ENCODE data around the gene EPO.
A peak's percentile ranks its signal among the peaks of the same experiment; 100 is the strongest.
"Not testable (repeated sequence)": the region's sequence is repeated elsewhere in the genome, so short reads cannot be mapped to it uniquely, and the experiment has no call there.

EPO gene

DNA sequence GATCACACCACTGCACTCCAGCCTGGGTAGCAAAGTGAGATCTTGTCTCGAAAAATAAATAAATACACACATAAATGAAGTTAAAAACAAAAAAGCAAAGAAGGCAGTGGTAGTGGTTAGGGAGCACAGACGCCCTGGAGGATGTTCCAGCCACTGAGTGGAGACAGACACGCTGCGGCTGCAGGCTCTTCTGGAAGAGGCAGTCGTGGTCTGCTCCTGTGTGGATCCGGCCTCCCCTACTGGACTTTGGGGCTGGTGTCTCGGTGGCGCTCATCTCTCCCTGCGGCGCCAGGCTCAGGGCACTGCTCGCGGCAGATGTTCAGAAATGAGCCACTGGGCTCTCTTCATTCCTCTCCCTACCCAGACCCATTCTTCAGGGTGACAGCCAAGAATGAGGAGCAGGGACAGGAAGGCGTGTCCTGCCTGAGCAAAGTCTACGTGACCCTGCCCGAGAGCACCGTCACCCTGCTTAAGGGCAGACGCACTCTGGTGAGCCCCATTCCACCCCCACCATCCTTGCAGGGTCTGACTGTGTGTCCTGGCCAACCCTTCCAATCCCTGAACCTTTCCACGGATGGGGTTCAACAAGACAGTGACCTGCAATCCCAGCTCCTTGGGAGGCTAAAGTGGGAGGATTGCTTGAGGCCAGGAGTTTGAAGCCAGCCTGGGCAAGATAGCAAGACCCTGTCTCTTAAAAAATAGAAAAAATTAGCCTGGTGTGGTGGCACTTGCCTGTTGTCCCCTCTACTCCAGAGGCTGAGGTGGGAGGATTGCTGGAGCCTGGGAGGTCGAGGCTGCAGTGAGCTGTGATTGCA, 39.3 kb downstream of the EPO start:
- DNase-seq (no peak), ATAC-seq (replicated peaks) (no peak)
- no peak overlapping the region for H3K27ac Mint-ChIP-seq
- no peak overlapping the region for H3K4me3 Mint-ChIP-seq
- H3K36me3 Mint-ChIP-seq (ENCODE audit: insufficient read depth), result peaks cover 4% of the 10 kb centered on the region
- peaks cover 0 to 37% of the 10 kb centered on the region in 2 donors for H3K27me3 Mint-ChIP-seq
- H3K4me1 Mint-ChIP-seq (ENCODE audit: low read depth in 2 of 2), result no peaks in the 10 kb centered on the region
- no peaks in the 10 kb centered on the region for H3K9me3 Mint-ChIP-seq

DNA sequence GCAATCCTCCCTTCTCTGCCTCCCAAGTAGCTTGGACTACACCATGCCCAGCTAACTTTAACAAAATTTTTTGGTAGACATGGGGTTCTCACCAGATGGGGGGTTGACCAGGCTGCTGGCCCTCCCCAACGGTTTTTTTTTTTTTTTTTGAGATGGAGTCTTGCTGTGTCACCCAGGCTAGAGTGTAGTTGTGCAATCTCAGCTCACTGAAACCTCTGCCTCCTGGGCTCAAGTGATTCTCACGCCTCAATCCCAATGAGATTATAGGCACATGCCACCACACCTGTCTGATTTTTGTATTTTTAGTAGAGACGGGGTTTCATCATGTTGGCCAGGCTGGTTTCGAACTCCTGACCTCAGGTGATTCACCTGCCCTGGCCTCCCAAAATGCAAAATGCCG, 42.6 kb downstream of the EPO start:
- H3K27me3 Mint-ChIP-seq, result peaks cover 17 to 56% of the 10 kb centered on the region in 2 donors
- H3K36me3 Mint-ChIP-seq (ENCODE audit: insufficient read depth), result not testable (repeated sequence)

DNA sequence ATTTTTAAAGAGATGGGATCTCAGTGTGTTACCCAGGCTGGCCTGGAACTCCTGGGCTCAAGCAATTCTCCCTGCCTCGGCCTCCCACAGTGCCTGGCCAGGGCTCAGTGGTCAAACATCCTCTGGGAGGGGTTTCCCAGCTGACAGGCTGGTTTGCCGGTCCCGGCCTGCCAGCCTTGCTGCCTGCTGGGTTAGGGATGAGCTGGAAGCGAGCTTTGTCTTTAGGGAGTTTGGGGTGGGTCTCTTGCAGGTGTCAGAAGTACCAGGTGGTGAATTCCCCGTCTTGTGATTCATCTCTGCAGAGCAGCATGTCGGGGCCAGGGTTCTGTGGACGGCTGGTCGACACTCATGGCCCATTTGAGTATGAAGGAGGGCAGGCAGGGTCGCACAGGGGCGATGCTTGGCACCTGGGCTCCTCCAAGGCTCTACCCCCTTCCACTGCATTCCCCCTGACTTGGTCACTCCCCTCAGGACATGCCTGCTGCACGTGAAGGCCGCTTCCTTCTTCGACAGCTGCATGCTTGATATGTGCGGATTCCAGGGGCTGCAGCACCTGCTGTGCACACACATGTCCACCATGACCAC, 43.4 kb downstream of the EPO start:
- H3K27ac Mint-ChIP-seq, result peak overlapping the region in 1 of 2 donors; percentile 14
- H3K4me3 Mint-ChIP-seq, result no peak overlapping the region
- no peaks in the 10 kb centered on the region for H3K4me1 Mint-ChIP-seq (ENCODE audit: low read depth in 2 of 2)
- DNase-seq (no peak), ATAC-seq (replicated peaks) (no peak)
- peaks cover 22 to 64% of the 10 kb centered on the region in 2 donors for H3K27me3 Mint-ChIP-seq
- peaks cover 4% of the 10 kb centered on the region for H3K36me3 Mint-ChIP-seq (ENCODE audit: insufficient read depth)
- H3K9me3 Mint-ChIP-seq, result no peaks in the 10 kb centered on the region

More for the DNA sequence above, 42.6 kb downstream of the EPO start:
- H3K4me1 Mint-ChIP-seq (ENCODE audit: low read depth in 2 of 2); ATAC-seq (replicated peaks); DNase-seq; H3K9me3 Mint-ChIP-seq; H3K4me3 Mint-ChIP-seq: not testable (repeated sequence)
- peak overlapping the region in 1 of 2 donors; percentile 14 for H3K27ac Mint-ChIP-seq

DNA sequence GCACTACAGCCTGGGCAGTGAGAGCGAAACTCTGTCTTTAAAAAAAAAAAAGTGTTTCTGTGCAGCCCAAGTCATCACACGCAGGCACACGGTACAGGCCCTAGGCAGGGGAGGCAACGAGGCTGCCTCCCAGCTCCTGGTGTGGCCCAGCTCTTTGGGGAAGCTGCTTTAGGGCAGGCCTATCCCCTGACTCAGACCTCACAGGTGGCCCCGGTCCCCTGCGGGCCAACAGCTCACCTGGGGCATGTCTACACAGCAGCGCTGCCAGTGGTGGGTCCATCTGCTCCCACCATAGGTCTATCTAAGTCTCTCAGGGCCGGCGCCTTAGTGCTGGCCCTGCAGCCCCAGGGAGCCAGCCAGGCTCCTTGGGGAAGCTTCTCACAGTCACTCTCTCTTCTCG, 44.6 kb downstream of the EPO start:
- Mint-ChIP-seq H3K36me3 (ENCODE audit: insufficient read depth) (peaks cover 4% of the 10 kb centered on the region), H3K27me3 (peaks cover 34 to 72% of the 10 kb centered on the region in 2 donors), H3K4me3 (no peak overlapping the region), H3K4me1 (ENCODE audit: low read depth in 2 of 2) (no peaks in the 10 kb centered on the region), H3K27ac (no peak overlapping the region), H3K9me3 (no peaks in the 10 kb centered on the region)
- ATAC-seq (replicated peaks) (no peak), DNase-seq (no peak)

DNA sequence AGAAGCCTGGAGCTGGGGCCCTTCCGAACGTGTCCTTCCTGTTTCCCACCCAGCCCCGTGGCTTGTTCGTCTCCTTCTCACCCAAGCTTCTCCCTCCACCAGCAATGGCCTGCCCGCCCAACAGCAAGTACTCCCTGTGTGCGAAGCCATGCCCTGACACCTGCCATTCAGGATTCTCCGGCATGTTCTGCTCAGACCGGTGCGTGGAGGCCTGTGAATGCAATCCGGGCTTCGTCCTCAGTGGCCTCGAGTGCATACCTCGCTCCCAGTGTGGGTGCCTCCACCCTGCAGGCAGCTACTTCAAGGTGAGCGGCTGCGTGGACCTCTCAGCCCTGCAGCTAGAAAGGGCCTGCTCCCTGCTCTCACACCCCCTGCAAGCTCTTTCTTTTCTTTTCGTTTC, 45.0 kb downstream of the EPO start:
- H3K36me3 Mint-ChIP-seq (ENCODE audit: insufficient read depth), result peaks cover 4% of the 10 kb centered on the region
- DNase-seq, result no peak
- H3K27me3 Mint-ChIP-seq, result peaks cover 36 to 72% of the 10 kb centered on the region in 2 donors
- no peaks in the 10 kb centered on the region for H3K9me3 Mint-ChIP-seq
- no peak overlapping the region for H3K27ac Mint-ChIP-seq
- no peak for ATAC-seq (replicated peaks)
- H3K4me3 Mint-ChIP-seq, result no peak overlapping the region
- no peaks in the 10 kb centered on the region for H3K4me1 Mint-ChIP-seq (ENCODE audit: low read depth in 2 of 2)

DNA sequence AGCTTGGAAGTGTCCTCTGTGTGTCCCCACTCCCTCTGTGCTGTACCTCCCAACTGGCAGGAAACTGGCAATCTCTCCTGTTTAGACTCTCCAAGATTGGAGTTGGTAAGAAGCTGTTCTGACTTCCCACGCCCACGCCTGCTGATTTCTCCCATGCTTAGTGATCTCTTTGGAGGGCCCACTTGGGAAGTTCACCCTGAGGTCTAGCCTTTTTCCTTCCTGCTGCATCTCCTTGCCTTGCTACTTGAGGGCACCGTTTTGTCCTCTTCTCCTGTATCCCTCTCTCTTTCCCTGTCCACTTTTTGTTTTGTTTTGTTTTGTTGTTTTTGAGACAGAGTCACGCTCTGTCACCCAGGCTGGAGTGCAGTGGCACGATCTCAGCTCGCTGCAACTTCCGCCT, 48.5 kb downstream of the EPO start:
- H3K36me3 Mint-ChIP-seq (ENCODE audit: insufficient read depth), result no peaks in the 10 kb centered on the region
- H3K27ac Mint-ChIP-seq, result no peak overlapping the region
- no peaks in the 10 kb centered on the region for H3K9me3 Mint-ChIP-seq
- DNase-seq, result no peak
- H3K27me3 Mint-ChIP-seq, result peaks cover 42 to 72% of the 10 kb centered on the region in 2 donors
- H3K4me1 Mint-ChIP-seq (ENCODE audit: low read depth in 2 of 2), result no peaks in the 10 kb centered on the region
- H3K4me3 Mint-ChIP-seq, result no peak overlapping the region
- no peak for ATAC-seq (replicated peaks)

Measured in effector memory CD8-positive, alpha-beta T cell (primary cell).